GM18526 (cell line): Measurements from ENCODE around the gene SLC2A4RG.

Experiments used
- POLR2A ChIP-seq: IDR thresholded peaks from 3 replicates; pipeline ENCODE4 v1.6.1; 2011; ENCODE audit not compliant: insufficient read length; ENCODE audit errors: extremely low read depth

The SLC2A4RG gene

GRCh38 chr20:63742381-63743024, 2.9 kb downstream of the SLC2A4RG start:
- TF ChIP-seq POLR2A: no peak

- TF ChIP-seq POLR2A: no peak
Measured at GRCh38 chr20:63743210-63743970, 3.8 kb downstream of the SLC2A4RG start.

GRCh38 chr20:63744158-63744557, 4.6 kb downstream of the SLC2A4RG start:
- TF ChIP-seq POLR2A: no peak

- no peak for TF ChIP-seq POLR2A
Measured at GRCh38 chr20:63744574-63745423, 5.2 kb downstream of the SLC2A4RG start.

GRCh38 chr20:63745424-63745805, 5.8 kb downstream of the SLC2A4RG start:
- no peak for TF ChIP-seq POLR2A

- TF ChIP-seq POLR2A: no peak
Measured at GRCh38 chr20:63745961-63746731, 6.6 kb downstream of the SLC2A4RG start.

GRCh38 chr20:63746751-63747315, 7.3 kb downstream of the SLC2A4RG start:
- no peak for TF ChIP-seq POLR2A

- TF ChIP-seq POLR2A: no peak
Measured at GRCh38 chr20:63747622-63748069, 8.1 kb downstream of the SLC2A4RG start.

- TF ChIP-seq POLR2A: no peak
Measured at GRCh38 chr20:63748070-63748933, 8.7 kb downstream of the SLC2A4RG start.

GRCh38 chr20:63748934-63749270, 9.3 kb downstream of the SLC2A4RG start:
- no peak for TF ChIP-seq POLR2A

- TF ChIP-seq POLR2A: no peak
Measured at GRCh38 chr20:63749597-63750508, 10.3 kb downstream of the SLC2A4RG start.

- TF ChIP-seq POLR2A: no peak
Measured at GRCh38 chr20:63750807-63751470, 11.4 kb downstream of the SLC2A4RG start.
